NCI-H2029 treated with DMSO at 0.1 percent for 48 hours (cell line): ENCODE data around the gene GPR150.

Source experiments
- DNase-seq: peaks from one replicate; lab custom pipeline; 2025; lab: John Stamatoyannopoulos, UW

Gene GPR150

DNA sequence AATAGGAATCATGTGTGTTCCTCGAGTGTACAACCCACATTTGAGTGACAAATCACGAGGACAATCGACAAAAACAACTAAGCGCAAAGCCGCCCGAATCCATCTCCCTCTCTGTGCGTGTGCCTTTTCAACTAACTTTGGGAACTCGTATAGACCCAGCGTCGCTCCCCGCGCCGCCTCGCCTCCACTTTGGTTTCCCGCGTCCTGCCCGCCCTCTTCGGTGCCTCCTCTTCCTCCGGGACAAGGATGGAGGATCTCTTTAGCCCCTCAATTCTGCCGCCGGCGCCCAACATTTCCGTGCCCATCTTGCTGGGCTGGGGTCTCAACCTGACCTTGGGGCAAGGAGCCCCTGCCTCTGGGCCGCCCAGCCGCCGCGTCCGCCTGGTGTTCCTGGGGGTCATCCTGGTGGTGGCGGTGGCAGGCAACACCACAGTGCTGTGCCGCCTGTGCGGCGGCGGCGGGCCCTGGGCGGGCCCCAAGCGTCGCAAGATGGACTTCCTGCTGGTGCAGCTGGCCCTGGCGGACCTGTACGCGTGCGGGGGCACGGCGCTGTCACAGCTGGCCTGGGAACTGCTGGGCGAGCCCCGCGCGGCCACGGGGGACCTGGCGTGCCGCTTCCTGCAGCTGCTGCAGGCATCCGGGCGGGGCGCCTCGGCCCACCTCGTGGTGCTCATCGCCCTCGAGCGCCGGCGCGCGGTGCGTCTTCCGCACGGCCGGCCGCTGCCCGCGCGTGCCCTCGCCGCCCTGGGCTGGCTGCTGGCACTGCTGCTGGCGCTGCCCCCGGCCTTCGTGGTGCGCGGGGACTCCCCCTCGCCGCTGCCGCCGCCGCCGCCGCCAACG is at the start of gene GPR150:
Gene GPR150 (plus strand): TSS at position 58 of the 840 bp plus-strand sequence. CDS start 189 bp downstream, at position 247.
- peak; percentile 30 for DNase-seq

DNA sequence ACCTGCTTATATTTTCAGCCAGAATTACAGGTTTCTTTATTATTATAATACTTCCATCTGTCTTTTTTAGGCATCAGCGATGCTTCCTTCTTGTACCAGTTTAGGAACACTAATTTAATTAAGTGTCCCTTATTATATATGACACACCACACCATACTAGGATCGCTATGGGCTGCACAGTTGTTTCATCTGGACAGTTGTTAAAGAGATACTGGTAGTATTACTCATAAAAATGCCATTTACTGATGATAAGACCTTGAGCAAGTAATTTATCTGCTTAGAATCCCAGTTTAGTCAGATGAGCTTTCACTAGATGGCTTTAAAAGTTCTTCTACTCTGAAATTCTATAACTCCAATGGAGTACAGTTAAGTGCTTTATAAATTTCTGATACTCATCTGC is 47.9 kb upstream of the GPR150 start:
- no peak for DNase-seq

DNA sequence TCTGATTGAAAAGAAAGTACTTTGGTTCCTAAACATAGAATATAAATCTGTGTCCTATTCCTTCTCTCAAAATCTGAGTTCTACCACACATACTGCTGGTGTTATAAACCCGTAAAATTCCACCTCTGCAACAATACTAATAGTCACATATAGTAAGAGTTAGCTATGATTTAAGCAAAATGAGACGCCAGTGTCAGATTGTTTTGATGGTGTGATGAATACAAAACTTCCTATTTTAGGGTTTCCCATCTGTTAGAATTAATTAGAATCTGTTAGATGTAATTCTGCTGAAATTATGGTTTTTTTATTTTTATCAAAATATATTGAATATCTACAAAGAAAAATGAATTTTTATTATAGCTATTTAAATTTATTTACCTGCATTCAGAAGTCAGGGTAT is 38.3 kb upstream of the GPR150 start:
- no peak for DNase-seq

DNA sequence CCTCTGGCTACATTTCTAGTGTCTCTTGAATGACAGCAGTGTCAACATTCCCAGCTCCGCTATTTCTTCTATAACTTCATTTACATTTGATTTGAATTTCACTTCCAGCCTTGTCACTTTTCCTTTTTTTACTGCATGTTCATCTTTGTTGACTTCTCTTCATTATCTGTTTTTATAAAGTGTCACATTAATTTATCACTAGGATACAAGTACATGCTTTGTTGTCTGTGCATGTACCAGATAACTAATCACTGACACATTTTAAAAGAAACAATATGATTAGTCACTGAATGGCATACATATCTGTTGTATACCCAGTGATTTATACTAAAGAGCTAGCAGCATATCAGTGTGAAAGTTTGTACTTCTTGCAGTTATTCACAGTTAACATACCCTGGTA is 35.9 kb upstream of the GPR150 start:
- DNase-seq = no peak

DNA sequence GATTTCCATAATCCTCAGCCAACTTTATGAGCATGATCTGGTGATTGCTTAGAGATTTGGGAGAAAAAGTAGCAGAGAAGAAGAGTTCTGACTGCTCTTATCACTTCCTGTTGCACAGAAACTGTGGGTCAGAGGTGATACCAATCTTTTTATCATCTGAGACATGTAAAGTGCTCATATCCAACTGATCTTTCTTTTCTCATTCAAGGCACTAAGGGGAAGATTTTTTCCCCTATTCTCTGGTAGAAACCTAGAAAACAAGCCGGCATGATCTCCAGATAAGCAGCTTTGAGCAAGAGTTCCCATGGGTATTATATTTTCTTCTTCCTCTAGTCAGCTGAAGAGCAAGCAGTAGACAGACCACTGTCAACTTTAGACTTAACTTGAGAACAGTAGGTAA is 29.0 kb upstream of the GPR150 start:
- DNase-seq = no peak

DNA sequence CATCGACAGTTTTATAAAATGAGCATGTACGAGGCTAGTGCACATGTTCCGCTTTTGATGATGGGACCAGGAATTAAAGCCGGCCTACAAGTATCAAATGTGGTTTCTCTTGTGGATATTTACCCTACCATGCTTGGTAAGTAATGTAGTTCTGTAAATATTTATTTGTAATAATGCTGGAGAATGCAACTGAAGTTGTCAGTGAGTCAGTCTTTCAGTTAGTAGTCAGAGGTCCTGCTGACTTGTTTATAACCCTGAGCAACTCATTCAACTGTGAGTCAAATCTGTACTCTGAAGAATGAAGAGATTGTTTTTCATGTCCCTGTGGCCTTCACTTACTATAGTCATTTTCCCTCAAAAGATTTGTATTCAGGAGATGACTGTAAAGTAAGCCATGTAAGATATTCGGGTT is 28.4 kb upstream of the GPR150 start:
- no peak for DNase-seq

DNA sequence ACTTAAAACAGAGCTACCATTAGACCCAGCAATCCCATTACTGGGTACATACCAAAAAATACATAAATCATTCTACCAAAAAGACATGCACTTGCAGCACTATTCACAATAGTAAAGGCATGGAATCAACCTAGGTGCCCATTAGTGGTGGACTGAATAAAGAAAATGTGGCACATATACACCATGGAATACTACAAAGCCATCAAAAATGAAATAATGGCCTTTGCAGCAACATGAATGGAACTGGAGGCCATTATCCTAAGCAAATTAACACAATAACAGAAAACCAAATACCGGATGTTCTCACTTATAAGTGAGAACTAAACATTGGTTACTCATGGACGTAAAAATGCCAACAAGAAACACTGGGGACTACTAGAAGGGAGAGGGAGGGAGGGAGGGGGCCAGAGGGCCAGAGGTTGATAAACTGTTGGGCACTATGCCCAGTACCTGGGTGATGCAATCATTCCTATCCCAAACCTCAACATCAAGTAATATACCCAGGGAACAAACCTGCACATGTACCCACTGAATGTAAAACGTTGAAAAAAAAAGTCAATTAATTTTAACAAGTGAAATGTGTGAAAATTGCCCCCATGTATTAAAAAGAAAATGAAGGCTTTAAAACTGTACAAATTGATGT is 24.5 kb upstream of the GPR150 start:
- no peak for DNase-seq

DNA sequence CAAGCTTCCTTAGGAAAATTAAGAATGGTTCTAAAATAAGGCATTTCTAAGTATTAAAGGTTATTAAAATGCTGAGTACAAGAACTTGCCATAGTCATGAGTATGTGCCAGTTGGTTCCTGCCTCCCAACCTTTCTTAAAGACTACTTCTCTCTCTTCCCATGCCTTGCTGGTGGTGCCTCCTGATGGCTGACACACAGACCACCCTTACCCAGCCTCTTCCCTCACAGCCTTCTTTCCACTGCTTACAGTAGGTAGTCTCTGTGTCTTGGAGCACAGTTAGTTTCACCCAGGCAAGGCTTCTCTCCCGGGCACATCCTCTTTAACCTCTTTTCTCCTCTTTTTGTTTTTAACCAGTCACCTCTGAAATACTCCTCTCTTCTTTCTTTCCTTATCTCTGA is 20.6 kb upstream of the GPR150 start:
- no peak for DNase-seq

DNA sequence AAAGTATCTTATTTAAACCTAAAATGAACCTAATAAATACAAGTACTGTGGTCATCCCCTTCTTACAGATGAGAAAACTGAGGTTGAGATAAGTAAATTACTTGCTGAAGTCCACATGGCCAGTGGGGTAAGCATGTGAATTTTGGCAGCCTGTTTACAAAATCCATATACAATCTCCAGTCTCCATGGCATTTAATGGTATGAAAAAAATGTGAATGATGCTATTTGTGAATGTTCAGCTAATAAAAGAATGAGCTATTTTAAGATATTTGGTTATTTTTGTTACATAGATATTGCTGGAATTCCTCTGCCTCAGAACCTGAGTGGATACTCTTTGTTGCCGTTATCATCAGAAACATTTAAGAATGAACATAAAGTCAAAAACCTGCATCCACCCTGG is 19.3 kb upstream of the GPR150 start:
- DNase-seq = no peak

DNA sequence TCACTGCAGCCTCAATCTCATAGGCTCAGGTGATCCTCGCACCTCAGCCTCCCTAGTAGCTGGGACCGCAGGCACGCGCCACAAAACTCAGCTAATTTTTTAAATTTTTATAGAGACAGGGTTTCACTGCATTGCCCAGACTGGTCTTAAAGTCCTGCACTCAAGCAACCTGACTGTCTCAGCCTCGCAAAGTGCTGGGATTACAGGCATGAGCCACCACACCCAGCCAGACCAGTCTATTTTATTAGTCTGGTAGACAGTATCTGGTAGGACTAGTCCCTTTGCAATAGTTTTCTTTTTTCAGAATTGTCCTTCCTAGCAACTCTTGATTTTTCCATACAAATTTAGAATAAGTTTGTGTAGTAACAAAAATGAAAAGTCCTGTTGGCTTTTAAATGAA is 14.1 kb upstream of the GPR150 start:
- no peak for DNase-seq

DNA sequence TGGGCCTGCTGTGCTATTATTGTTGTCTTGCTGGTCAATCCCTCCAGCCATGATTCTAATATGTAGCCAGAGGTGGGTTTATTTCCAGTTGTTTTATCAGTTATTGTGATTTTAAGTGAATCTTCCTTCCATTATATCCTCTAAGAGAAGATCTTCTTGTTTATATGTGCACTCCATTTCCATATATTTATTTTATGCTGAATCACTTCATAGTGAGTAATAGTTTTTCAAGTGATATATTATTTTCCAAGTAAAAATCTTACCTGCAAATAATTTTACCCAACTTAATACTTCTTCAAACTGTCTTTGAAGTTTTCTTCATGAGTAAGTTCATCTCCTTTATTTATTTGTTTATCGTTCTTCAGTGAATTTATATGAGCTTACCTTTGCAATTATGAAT is 13.5 kb upstream of the GPR150 start:
- no peak for DNase-seq

DNA sequence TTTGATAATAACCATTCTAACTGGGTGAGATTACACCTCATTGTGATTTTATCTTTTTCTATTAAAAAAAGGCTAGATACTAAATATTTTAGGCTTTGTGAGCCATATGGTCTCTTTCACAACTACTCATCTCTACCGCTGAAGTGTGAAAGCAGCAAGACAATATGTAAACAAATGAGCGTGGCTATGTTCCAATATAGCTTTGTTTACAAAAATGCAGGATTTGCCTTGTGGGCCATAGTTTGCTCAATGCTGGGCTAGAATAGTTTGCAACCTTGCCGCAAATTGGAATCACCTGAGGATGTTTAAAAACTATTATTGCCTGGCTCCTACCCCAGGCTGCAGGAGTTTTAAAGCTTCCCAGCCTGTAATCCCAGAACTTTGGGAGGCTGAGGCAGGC is 10.2 kb upstream of the GPR150 start:
- no peak for DNase-seq

DNA sequence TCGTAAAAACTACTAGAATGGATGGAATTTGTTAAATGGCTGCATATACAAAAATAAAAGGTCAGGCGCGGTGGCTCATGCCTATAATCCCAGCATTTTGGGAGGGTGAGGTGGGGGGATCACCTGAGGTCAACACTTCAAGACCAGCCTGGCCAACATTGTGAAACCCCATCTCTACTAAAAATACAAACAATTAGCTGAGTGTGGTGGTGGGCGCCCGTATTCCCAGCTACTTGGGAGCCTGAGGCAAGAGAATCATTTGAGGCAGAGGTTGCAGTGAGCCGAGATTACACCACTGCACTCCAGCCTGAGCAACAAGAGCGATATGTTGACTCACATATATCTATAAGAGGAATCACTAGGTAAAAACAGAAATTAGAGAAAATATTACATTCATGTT is 9.3 kb upstream of the GPR150 start:
- no peak for DNase-seq

DNA sequence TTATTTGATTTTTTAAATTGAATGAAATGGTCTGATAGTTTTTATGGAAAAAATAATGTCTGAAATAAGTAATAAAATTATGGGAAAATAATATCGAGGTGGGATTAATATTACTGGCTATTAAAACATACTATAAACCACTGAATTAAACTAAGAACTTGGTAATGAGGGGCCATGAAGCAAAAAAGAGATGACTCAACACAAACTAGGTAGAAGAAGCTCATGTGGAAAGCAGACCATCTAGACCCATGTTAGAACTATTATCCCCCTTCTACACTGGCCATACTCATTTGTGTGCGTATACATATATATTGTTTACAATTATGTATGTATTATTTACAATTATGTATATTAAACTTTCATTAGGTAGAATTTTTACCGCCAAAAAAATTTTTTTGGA is 8.5 kb upstream of the GPR150 start:
- no peak for DNase-seq

DNA sequence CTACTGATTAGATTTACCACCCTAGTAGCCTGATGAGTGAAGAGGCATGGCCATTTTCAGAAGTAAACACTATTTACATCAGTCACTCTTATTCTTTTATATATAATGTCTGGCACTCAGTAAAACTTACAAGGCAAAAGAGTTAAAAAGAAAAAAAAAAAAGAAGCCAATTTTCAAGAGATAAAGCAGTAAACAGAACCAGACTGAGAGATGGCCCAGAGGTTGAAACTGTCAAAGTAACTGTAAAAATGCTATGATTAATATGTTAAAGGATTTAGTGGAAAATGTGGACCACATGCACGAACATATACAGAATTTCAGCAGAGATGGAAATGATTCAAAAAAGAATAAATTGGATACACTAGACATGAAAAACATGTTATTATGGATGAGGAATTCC is 6.4 kb upstream of the GPR150 start:
- DNase-seq = no peak

DNA sequence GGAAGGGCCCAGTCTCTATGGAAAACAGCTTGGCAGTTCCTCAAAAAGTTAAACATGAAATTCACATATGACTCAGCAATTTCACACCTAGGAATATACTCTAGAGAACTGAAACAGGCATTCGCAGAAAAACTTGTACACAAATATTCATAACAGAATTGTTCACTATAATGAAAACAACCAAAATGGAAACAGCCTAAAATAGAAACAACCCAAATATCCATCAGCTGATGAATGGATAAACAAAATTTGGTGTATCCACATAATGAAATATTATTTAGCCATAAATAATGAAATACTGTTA is 4.8 kb upstream of the GPR150 start:
- no peak for DNase-seq

DNA sequence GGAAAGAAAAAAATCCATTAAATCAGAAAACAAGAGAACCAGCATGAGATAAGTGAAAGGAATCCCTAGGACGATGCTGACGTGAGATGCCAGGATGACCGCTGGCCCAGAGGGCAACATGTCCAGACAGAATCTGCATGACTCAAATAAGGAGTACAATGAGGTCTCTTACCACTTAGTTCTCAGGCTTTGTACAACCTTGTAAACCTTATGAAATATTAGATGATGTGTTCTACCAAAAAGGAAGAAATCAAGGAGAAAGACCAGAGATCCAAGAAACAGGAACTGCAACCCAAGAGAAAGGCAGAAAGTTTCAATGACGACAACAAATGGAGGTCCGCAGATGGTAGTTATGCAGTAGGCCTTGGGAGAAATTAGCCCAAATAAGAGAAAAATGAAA is 2.8 kb upstream of the GPR150 start:
- DNase-seq = no peak

DNA sequence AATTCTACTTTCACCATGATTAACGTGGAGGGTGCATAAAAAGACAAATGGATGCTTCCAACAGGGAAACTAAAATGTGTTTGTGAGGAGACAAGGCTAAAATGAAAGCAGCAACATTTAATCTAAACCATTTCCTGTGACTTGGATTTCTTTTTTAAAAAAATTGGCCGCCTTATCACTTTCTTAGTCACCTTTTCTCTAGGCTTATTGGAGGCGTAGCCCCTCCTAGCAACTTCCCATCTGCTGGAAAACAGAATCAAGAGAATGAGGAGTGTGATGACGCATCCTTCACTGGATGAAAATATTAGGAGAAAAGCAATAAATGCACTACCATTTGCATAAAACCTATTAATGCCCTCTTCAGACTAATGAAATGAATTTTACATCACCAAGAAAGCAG is 791 bp upstream of the GPR150 start:
- no peak for DNase-seq

DNA sequence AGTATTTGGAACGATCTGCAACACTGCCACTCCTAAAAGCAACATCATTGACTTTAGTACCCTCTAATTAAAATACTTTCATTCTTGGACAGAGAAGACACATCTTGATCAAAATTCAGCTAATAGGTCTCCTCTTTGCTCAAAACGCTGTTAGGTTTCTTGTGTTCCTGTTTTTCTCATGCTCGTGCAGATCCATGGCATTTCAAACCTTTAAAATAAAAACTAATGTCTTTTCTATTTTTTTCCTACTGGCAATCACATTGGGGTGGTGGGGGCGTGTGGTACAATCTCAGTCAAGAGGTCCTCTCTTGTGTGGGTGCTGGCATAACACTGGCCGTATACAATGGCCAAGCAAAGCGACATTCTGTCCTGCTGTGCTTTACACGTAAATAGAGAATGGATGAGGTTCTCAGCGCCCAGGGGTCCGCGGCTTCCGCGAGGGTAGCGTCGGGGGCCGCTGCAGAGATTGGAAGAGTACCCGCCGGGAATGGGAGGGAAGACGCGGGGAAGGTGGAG is 315 bp upstream of the GPR150 start:
- no peak for DNase-seq

DNA sequence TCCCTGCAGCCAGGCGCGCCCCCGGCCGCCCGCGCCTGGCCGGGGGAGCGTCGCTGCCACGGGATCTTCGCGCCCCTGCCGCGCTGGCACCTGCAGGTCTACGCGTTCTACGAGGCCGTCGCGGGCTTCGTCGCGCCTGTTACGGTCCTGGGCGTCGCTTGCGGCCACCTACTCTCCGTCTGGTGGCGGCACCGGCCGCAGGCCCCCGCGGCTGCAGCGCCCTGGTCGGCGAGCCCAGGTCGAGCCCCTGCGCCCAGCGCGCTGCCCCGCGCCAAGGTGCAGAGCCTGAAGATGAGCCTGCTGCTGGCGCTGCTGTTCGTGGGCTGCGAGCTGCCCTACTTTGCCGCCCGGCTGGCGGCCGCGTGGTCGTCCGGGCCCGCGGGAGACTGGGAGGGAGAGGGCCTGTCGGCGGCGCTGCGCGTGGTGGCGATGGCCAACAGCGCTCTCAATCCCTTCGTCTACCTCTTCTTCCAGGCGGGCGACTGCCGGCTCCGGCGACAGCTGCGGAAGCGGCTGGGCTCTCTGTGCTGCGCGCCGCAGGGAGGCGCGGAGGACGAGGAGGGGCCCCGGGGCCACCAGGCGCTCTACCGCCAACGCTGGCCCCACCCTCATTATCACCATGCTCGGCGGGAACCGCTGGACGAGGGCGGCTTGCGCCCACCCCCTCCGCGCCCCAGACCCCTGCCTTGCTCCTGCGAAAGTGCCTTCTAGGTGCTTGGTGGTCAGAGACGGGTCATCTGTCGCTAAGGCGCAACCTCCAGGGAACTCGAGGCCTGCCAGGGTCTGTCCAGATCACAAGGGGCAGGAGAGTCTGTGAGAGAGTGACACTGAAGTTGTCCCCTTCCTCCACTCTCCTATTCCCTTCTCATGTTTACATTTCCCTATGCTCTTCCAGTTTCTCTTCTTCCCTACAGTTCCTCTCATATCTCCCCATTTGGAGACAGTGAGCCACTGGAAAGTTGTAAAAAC is 1.3 kb downstream of the GPR150 start:
- DNase-seq = peak; percentile 6

DNA sequence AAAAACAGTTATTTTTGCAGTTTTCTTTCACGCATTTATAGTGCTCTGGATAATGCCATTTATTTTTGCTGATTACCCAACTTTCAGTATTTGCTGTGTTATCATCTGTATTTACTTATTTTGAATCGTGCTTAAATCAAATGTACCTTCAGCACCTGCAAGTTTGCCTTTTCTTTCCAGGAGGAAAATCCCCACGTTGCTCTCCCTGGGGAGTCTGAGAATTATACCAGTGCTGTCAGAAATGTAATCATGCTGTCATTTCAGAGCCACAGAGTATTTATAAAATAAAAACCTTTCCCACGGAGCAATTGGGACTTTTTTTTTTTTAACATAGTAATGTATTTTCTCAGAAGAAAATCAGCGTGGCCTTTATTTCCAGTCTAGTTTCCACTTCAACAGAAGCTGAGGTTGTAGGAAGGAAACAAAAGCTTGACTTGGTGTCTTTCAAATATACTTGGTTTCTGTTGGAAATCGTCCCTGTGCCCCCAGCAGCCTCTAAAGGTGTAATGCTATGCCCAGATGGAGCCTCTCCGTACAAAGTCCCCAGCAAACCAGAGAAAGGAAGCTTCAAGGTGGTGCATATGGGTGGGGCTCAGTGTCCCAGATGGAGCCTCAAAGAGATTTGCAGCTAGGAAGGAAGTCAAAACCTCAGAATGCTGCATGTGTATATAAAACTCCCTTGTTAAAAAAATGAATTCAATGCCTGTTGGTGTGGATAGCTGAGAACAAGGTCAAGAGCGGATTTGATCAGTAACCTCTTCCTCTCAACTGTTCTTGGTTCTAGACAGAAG is 2.1 kb downstream of the GPR150 start:
- no peak for DNase-seq

DNA sequence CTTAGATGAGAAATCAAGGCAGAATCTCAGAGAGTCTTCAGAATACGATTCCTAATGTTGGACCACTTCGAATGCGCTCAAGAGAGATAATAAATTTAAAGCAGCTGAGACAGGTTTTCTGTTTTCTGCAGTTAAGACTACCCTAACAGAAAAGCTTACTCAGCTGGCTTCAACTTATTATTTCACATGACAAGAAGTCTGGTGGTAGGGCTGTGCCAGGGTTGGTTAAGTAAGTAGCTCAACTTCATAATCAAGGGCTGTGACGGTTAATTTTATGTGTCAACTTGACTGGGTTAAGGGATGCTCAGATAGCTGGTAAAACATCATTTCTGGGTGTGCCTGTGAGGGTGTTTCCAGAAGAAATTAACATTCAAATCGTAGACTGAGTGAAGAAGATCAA is 3.8 kb downstream of the GPR150 start:
- no peak for DNase-seq
